ENCODE data around the gene MICB. TPM values are rescaled to one million over a fixed set of nuclear protein-coding genes. Genes with fewer than 3 reads are reported as not detected.

The MICB gene
- total and polyA plus RNA-seq, 4 donors = 1.4 to 2.8 (median 1.7) TPM

DNA sequence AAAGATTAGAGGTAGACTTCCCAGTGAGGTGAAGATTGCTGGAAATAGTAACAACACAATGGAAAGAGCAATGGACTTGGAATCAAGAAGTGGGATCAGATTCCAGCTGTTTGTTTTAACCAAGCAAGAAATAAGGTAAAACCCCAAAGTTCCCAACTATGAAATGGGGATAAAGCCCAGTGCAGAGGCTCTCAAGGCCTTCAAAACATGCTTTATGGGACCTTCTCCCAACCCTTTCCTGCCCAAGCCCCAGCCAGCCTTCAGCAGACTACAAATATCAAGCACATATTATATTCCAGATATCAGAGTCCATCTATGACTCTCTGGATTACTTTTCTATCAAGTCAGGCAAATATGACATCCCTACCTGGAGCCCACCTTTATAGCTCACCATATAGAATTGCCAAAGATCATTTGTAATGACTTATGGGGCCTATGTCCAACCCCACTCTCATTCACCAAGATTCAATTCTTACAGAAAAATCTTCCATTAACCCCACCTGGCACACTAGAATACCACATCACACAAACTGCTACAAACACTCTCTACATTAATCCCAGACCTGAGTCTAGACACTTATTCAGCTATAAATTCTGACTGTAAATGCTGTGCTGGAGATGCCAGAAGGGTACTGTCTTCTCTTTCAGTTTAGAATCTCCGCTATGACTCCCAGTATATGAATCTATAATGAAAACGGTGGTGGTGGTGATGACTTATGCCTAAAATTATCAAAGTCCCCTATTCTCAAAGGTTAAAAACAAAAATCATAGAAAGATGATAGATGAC lies 37.8 kb downstream of the MICB start:
- no peak overlapping the region for H3K4me3 ChIP-seq (ENCODE audit: low read depth, low read length)
- no peak for DNase-seq (ENCODE audit: low read depth in 4 of 6, low spot score in 6 of 6)
- H3K9me3 ChIP-seq (ENCODE audit: control insufficient read depth, insufficient read depth, low read length) = no peaks in the 10 kb centered on the region
- H3K4me1 ChIP-seq (ENCODE audit: control insufficient read depth, insufficient read depth, low read length) = peaks cover 17% of the 10 kb centered on the region
- no peak overlapping the region for H3K27ac ChIP-seq (ENCODE audit: low read depth, low read length)
- WGBS (ENCODE audit: insufficient coverage) = no CpG with 5 or more reads among the region's 2 CpGs
- H3K27me3 ChIP-seq (ENCODE audit: control insufficient read depth, insufficient read depth, low read length) = no peaks in the 10 kb centered on the region
- H3K36me3 ChIP-seq (ENCODE audit: control insufficient read depth, insufficient read depth, low read length) = peaks cover 90% of the 10 kb centered on the region

- WGBS (ENCODE audit: insufficient coverage) = 89% methylated on average over 3 of the region's 6 CpGs
- H3K9me3 ChIP-seq (ENCODE audit: control insufficient read depth, insufficient read depth, low read length) = no peaks in the 10 kb centered on the region
- peaks cover 27% of the 10 kb centered on the region for H3K4me1 ChIP-seq (ENCODE audit: control insufficient read depth, insufficient read depth, low read length)
- DNase-seq (ENCODE audit: low read depth in 4 of 6, low spot score in 6 of 6) = no peak
- peaks cover 61% of the 10 kb centered on the region for H3K36me3 ChIP-seq (ENCODE audit: control insufficient read depth, insufficient read depth, low read length)
- H3K27ac ChIP-seq (ENCODE audit: low read depth, low read length) = no peak overlapping the region
- no peak overlapping the region for H3K4me3 ChIP-seq (ENCODE audit: low read depth, low read length)
- H3K27me3 ChIP-seq (ENCODE audit: control insufficient read depth, insufficient read depth, low read length) = no peaks in the 10 kb centered on the region
These were observed 41.0 kb downstream of the MICB start for GRCh38 chr6:31538805-31539400.

- peaks cover 31% of the 10 kb centered on the region for H3K4me1 ChIP-seq (ENCODE audit: control insufficient read depth, insufficient read depth, low read length)
- DNase-seq (ENCODE audit: low read depth in 4 of 6, low spot score in 6 of 6) = no peak
These were observed 42.7 kb downstream of the MICB start for GRCh38 chr6:31540640-31541039.

GRCh38 chr6:31541059-31541657 lies 43.2 kb downstream of the MICB start:
- Histone ChIP-seq H3K27ac (ENCODE audit: low read depth, low read length) (peak overlapping the region; percentile 97), H3K4me3 (ENCODE audit: low read depth, low read length) (peak overlapping the region; percentile 95), H3K27me3 (ENCODE audit: control insufficient read depth, insufficient read depth, low read length) (no peaks in the 10 kb centered on the region), H3K9me3 (ENCODE audit: control insufficient read depth, insufficient read depth, low read length) (no peaks in the 10 kb centered on the region), H3K36me3 (ENCODE audit: control insufficient read depth, insufficient read depth, low read length) (peaks cover 39% of the 10 kb centered on the region), H3K4me1 (ENCODE audit: control insufficient read depth, insufficient read depth, low read length) (peaks cover 36% of the 10 kb centered on the region)
- WGBS (ENCODE audit: insufficient coverage) = 0% methylated on average over 10 of the region's 21 CpGs
- DNase-seq (ENCODE audit: low read depth in 4 of 6, low spot score in 6 of 6) = peak in 4 of 6 donors; percentile 7 to 55 (median 12)

More at GRCh38 chr6:31540640-31541039, 42.7 kb downstream of the MICB start:
- Histone ChIP-seq H3K36me3 (ENCODE audit: control insufficient read depth, insufficient read depth, low read length) (peaks cover 44% of the 10 kb centered on the region), H3K9me3 (ENCODE audit: control insufficient read depth, insufficient read depth, low read length) (no peaks in the 10 kb centered on the region), H3K27ac (ENCODE audit: low read depth, low read length) (peak overlapping the region; percentile 97), H3K27me3 (ENCODE audit: control insufficient read depth, insufficient read depth, low read length) (no peaks in the 10 kb centered on the region), H3K4me3 (ENCODE audit: low read depth, low read length) (peak overlapping the region; percentile 95)
- 20% methylated on average over 1 of the region's 4 CpGs for WGBS (ENCODE audit: insufficient coverage)

- H3K9me3 ChIP-seq (ENCODE audit: control insufficient read depth, insufficient read depth, low read length) = no peaks in the 10 kb centered on the region
- peak; percentile 93 to 99 (median 97) for DNase-seq (ENCODE audit: low read depth in 4 of 6, low spot score in 6 of 6)
- under 1% methylated on average over 38 of the region's 43 CpGs for WGBS (ENCODE audit: insufficient coverage)
- H3K36me3 ChIP-seq (ENCODE audit: control insufficient read depth, insufficient read depth, low read length) = peaks cover 33% of the 10 kb centered on the region
- peak within 1 kb of the TSS; percentile 95 for H3K4me3 ChIP-seq (ENCODE audit: low read depth, low read length)
- no peaks in the 10 kb centered on the region for H3K27me3 ChIP-seq (ENCODE audit: control insufficient read depth, insufficient read depth, low read length)
- peak within 1 kb of the TSS; percentile 97 for H3K27ac ChIP-seq (ENCODE audit: low read depth, low read length)
- H3K4me1 ChIP-seq (ENCODE audit: control insufficient read depth, insufficient read depth, low read length) = peaks cover 42% of the 10 kb centered on the region
These were observed 43.9 kb downstream of the MICB start, which contains the start of gene DDX39B for GRCh38 chr6:31541658-31542521. TSS of gene DDX39B (minus strand) at chr6:31542003. CDS start at chr6:31540532, 1,471 bp downstream.

DNA sequence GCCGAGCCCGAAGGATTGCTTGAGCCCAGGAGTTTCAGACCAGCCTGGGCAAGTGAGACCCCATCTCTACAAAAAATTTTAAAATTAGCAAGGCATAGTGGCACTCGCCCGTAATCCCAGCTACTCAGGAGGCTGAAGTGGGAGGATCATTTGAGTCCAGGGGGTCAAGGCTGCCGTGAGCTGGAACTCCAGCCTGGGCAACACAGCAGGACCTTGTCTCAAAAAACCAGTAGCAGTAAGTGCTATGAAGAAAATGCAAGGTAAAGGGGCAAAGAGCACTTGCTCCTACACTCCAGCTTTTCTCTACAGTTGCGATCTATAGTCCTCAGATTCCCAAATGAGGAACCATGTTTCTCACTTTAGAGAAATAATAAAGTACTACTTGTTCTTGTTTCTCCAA lies 45.7 kb downstream of the MICB start:
- no peaks in the 10 kb centered on the region for H3K27me3 ChIP-seq (ENCODE audit: control insufficient read depth, insufficient read depth, low read length)
- H3K9me3 ChIP-seq (ENCODE audit: control insufficient read depth, insufficient read depth, low read length) = no peaks in the 10 kb centered on the region
- H3K4me3 ChIP-seq (ENCODE audit: low read depth, low read length) = no peak overlapping the region
- no peak overlapping the region for H3K27ac ChIP-seq (ENCODE audit: low read depth, low read length)
- peaks cover 48% of the 10 kb centered on the region for H3K4me1 ChIP-seq (ENCODE audit: control insufficient read depth, insufficient read depth, low read length)
- H3K36me3 ChIP-seq (ENCODE audit: control insufficient read depth, insufficient read depth, low read length) = peaks cover 20% of the 10 kb centered on the region
- 97% methylated on average over 5 of the region's 6 CpGs for WGBS (ENCODE audit: insufficient coverage)
- no peak for DNase-seq (ENCODE audit: low read depth in 4 of 6, low spot score in 6 of 6)

- no peaks in the 10 kb centered on the region for H3K27me3 ChIP-seq (ENCODE audit: control insufficient read depth, insufficient read depth, low read length)
- H3K27ac ChIP-seq (ENCODE audit: low read depth, low read length) = no peak overlapping the region
- H3K9me3 ChIP-seq (ENCODE audit: control insufficient read depth, insufficient read depth, low read length) = no peaks in the 10 kb centered on the region
- H3K4me1 ChIP-seq (ENCODE audit: control insufficient read depth, insufficient read depth, low read length) = peaks cover 39% of the 10 kb centered on the region
- 83% methylated on average over 1 of the region's 2 CpGs for WGBS (ENCODE audit: insufficient coverage)
- peaks cover 17% of the 10 kb centered on the region for H3K36me3 ChIP-seq (ENCODE audit: control insufficient read depth, insufficient read depth, low read length)
- no peak for DNase-seq (ENCODE audit: low read depth in 4 of 6, low spot score in 6 of 6)
- no peak overlapping the region for H3K4me3 ChIP-seq (ENCODE audit: low read depth, low read length)
These were observed 46.7 kb downstream of the MICB start for GRCh38 chr6:31544676-31545075.

GRCh38 chr6:31545291-31545690 lies 47.3 kb downstream of the MICB start:
- no peak for DNase-seq (ENCODE audit: low read depth in 4 of 6, low spot score in 6 of 6)
- peaks cover 33% of the 10 kb centered on the region for H3K4me1 ChIP-seq (ENCODE audit: control insufficient read depth, insufficient read depth, low read length)
- H3K9me3 ChIP-seq (ENCODE audit: control insufficient read depth, insufficient read depth, low read length) = no peaks in the 10 kb centered on the region
- no peak overlapping the region for H3K4me3 ChIP-seq (ENCODE audit: low read depth, low read length)
- H3K27ac ChIP-seq (ENCODE audit: low read depth, low read length) = no peak overlapping the region
- 75% methylated on average over 7 of the region's 7 CpGs for WGBS (ENCODE audit: insufficient coverage)
- peaks cover 14% of the 10 kb centered on the region for H3K36me3 ChIP-seq (ENCODE audit: control insufficient read depth, insufficient read depth, low read length)
- H3K27me3 ChIP-seq (ENCODE audit: control insufficient read depth, insufficient read depth, low read length) = no peaks in the 10 kb centered on the region

GRCh38 chr6:31546339-31546957 lies 48.5 kb downstream of the MICB start, which contains the start of gene ATP6V1G2:
TSS of gene ATP6V1G2 (minus strand) at chr6:31546608. CDS start at chr6:31546559, 49 bp downstream.
- H3K27me3 ChIP-seq (ENCODE audit: control insufficient read depth, insufficient read depth, low read length) = no peaks in the 10 kb centered on the region
- peaks cover 24% of the 10 kb centered on the region for H3K36me3 ChIP-seq (ENCODE audit: control insufficient read depth, insufficient read depth, low read length)
- H3K9me3 ChIP-seq (ENCODE audit: control insufficient read depth, insufficient read depth, low read length) = no peaks in the 10 kb centered on the region
- WGBS (ENCODE audit: insufficient coverage) = 2% methylated on average over 9 of the region's 11 CpGs
- H3K4me1 ChIP-seq (ENCODE audit: control insufficient read depth, insufficient read depth, low read length) = peaks cover 31% of the 10 kb centered on the region
- H3K27ac ChIP-seq (ENCODE audit: low read depth, low read length) = peak within 1 kb of the TSS; percentile 83
- DNase-seq (ENCODE audit: low read depth in 4 of 6, low spot score in 6 of 6) = peak; percentile 83 to 99 (median 92)
- H3K4me3 ChIP-seq (ENCODE audit: low read depth, low read length) = peak within 1 kb of the TSS; percentile 62
